HEK293 (cell line): ENCODE measurements around the gene CPN1.
"Not testable (repeated sequence)": the region's sequence is repeated elsewhere in the genome, so short reads cannot be mapped to it uniquely, and the experiment has no call there.

ENCODE experiments used
- ZNF121 ChIP-seq: fragments of 450-650 bp; formaldehyde crosslinking; IDR thresholded peaks from 2 replicates; pipeline ENCODE4 v1.5.1; 2016; ENCODE audit warnings: missing biosample characterization, missing genetic modification characterization
- TF ChIP-seq, protein P1 (sequence below): fragments of 450-650 bp; formaldehyde crosslinking; IDR thresholded peaks from 2 replicates; pipeline ENCODE4 v1.5.1; 2016; ENCODE audit warnings: missing biosample characterization, missing genetic modification characterization
- TF ChIP-seq, protein P2 (sequence below): fragments of 450-650 bp; formaldehyde crosslinking; IDR thresholded peaks from 2 replicates; pipeline ENCODE4 v1.5.1; 2016; ENCODE audit warnings: missing biosample characterization, missing genetic modification characterization

DNA sequence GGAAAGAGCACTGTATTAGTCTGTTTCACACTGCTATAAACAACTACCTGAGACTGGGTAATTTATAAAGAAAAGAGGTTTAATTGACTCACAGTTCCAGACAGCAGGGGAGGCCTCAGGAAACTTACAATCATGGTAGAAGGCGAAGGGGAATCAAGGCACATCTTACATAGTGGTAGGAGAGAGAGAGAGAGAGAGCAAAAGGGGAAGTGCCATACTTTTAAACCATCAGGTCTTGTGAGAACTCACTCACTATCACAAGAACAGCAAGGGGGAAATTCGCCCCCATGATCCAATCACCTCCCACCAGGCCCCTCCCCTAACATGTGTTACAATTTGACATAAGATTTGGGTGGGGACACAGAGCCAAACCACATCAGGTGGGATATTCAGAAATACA, 43.7 kb upstream of the CPN1 start:
- TF ChIP-seq, protein P1, sequence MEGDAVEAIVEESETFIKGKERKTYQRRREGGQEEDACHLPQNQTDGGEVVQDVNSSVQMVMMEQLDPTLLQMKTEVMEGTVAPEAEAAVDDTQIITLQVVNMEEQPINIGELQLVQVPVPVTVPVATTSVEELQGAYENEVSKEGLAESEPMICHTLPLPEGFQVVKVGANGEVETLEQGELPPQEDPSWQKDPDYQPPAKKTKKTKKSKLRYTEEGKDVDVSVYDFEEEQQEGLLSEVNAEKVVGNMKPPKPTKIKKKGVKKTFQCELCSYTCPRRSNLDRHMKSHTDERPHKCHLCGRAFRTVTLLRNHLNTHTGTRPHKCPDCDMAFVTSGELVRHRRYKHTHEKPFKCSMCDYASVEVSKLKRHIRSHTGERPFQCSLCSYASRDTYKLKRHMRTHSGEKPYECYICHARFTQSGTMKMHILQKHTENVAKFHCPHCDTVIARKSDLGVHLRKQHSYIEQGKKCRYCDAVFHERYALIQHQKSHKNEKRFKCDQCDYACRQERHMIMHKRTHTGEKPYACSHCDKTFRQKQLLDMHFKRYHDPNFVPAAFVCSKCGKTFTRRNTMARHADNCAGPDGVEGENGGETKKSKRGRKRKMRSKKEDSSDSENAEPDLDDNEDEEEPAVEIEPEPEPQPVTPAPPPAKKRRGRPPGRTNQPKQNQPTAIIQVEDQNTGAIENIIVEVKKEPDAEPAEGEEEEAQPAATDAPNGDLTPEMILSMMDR (tag by site-specific recombination): not testable (repeated sequence)
- not testable (repeated sequence) for TF ChIP-seq ZNF121 (tag by site-specific recombination)
- TF ChIP-seq, protein P2, sequence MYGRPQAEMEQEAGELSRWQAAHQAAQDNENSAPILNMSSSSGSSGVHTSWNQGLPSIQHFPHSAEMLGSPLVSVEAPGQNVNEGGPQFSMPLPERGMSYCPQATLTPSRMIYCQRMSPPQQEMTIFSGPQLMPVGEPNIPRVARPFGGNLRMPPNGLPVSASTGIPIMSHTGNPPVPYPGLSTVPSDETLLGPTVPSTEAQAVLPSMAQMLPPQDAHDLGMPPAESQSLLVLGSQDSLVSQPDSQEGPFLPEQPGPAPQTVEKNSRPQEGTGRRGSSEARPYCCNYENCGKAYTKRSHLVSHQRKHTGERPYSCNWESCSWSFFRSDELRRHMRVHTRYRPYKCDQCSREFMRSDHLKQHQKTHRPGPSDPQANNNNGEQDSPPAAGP (tag by site-specific recombination): not testable (repeated sequence)
